Activated CD4-positive, alpha-beta T cell treated with anti-CD3 and anti-CD28 coated beads, Interleukin-2, amount 10 ng/mL, durations not matched to agents 24 days and 14 days (primary cell): Measurements from ENCODE around the gene PGC. TPM values are rescaled to one million over a fixed set of nuclear protein-coding genes. Genes with fewer than 3 reads are reported as not detected.

Experiments
- DNase-seq: peaks from one replicate; pipeline ENCODE4 v3.0.0; 2022
- H3K27ac Mint-ChIP-seq: one replicate; pipeline ENCODE4 v1.8.0; 2022; ENCODE audit warnings: mild to moderate bottlenecking, mixed read lengths
- H3K27me3 Mint-ChIP-seq: one replicate; pipeline ENCODE4 v1.8.0; 2022; ENCODE audit warnings: mixed read lengths
- H3K36me3 Mint-ChIP-seq: one replicate; pipeline ENCODE4 v1.8.0; 2022; ENCODE audit warnings: low read depth, mild to moderate bottlenecking, mixed read lengths
- H3K4me1 Mint-ChIP-seq: one replicate; pipeline ENCODE4 v1.8.0; 2021; ENCODE audit warnings: mixed read lengths
- H3K4me3 Mint-ChIP-seq: one replicate; pipeline ENCODE4 v1.8.0; 2022; ENCODE audit warnings: mild to moderate bottlenecking, moderate library complexity, mixed read lengths
- H3K9me3 Mint-ChIP-seq: one replicate; pipeline ENCODE4 v1.8.0; 2021; ENCODE audit warnings: mixed read lengths
- intact Hi-C: fragments of 100-400 bp; cut with micrococcal nuclease; formaldehyde crosslinking; loops from one replicate; pipeline ENCODE4 v1.15.1; 2023
- total RNA-seq: library from RNA; stranded (reverse); gene quantifications from 2 replicates; pipeline ENCODE4 v1.2.3, GENCODE V29; 2022

Gene PGC
- total RNA-seq, 1 donor from 2014 or later = not detected

GRCh38 chr6:41704656-41705310 is 42.4 kb downstream of the PGC start:
- intact Hi-C loops = no loop called here
- H3K27ac Mint-ChIP-seq = peak overlapping the region; percentile 51
- peaks cover 29% of the 10 kb centered on the region for H3K4me1 Mint-ChIP-seq
- no peak for DNase-seq
- H3K9me3 Mint-ChIP-seq = no peaks in the 10 kb centered on the region
- no peak overlapping the region for H3K4me3 Mint-ChIP-seq
- H3K36me3 Mint-ChIP-seq = peaks cover 7% of the 10 kb centered on the region
- no peaks in the 10 kb centered on the region for H3K27me3 Mint-ChIP-seq

- peaks cover 7% of the 10 kb centered on the region for H3K36me3 Mint-ChIP-seq
- intact Hi-C loops = no loop called here
- no peaks in the 10 kb centered on the region for H3K9me3 Mint-ChIP-seq
- no peak overlapping the region for H3K27ac Mint-ChIP-seq
- peaks cover 29% of the 10 kb centered on the region for H3K4me1 Mint-ChIP-seq
- DNase-seq = no peak
- no peak overlapping the region for H3K4me3 Mint-ChIP-seq
- H3K27me3 Mint-ChIP-seq = no peaks in the 10 kb centered on the region
These were observed 43.2 kb downstream of the PGC start for GRCh38 chr6:41704028-41704427.

GRCh38 chr6:41702771-41703494 is 44.3 kb downstream of the PGC start:
- Mint-ChIP-seq H3K9me3 (no peaks in the 10 kb centered on the region), H3K27me3 (no peaks in the 10 kb centered on the region), H3K36me3 (peaks cover 3% of the 10 kb centered on the region), H3K4me3 (no peak overlapping the region), H3K4me1 (peaks cover 20% of the 10 kb centered on the region), H3K27ac (no peak overlapping the region)
- intact Hi-C loops = no loop called here
- no peak for DNase-seq

- intact Hi-C loops = no loop called here
- Mint-ChIP-seq H3K4me3 (no peak overlapping the region), H3K9me3 (no peaks in the 10 kb centered on the region), H3K27ac (no peak overlapping the region), H3K27me3 (no peaks in the 10 kb centered on the region), H3K4me1 (peaks cover 14% of the 10 kb centered on the region), H3K36me3 (no peaks in the 10 kb centered on the region)
- DNase-seq = no peak
These were observed 45.0 kb downstream of the PGC start for GRCh38 chr6:41702089-41702745.

- H3K27me3 Mint-ChIP-seq = no peaks in the 10 kb centered on the region
- no peaks in the 10 kb centered on the region for H3K4me1 Mint-ChIP-seq
- no peaks in the 10 kb centered on the region for H3K9me3 Mint-ChIP-seq
- no peak for DNase-seq
- H3K27ac Mint-ChIP-seq = no peak overlapping the region
- intact Hi-C loops = no loop called here
- no peak overlapping the region for H3K4me3 Mint-ChIP-seq
- no peaks in the 10 kb centered on the region for H3K36me3 Mint-ChIP-seq
These were observed 46.5 kb downstream of the PGC start for GRCh38 chr6:41700463-41701347.

- Mint-ChIP-seq H3K27ac (no peak overlapping the region), H3K9me3 (no peaks in the 10 kb centered on the region), H3K4me1 (no peaks in the 10 kb centered on the region), H3K4me3 (no peak overlapping the region), H3K36me3 (no peaks in the 10 kb centered on the region), H3K27me3 (no peaks in the 10 kb centered on the region)
- DNase-seq = no peak
- intact Hi-C loops = no loop called here
These were observed 48.1 kb downstream of the PGC start for GRCh38 chr6:41699063-41699462.

- H3K27ac Mint-ChIP-seq = no peak overlapping the region
- intact Hi-C loops = no loop called here
- no peaks in the 10 kb centered on the region for H3K27me3 Mint-ChIP-seq
- no peak overlapping the region for H3K4me3 Mint-ChIP-seq
- no peaks in the 10 kb centered on the region for H3K9me3 Mint-ChIP-seq
- H3K36me3 Mint-ChIP-seq = no peaks in the 10 kb centered on the region
- H3K4me1 Mint-ChIP-seq = no peaks in the 10 kb centered on the region
- no peak for DNase-seq
These were observed 49.1 kb downstream of the PGC start for GRCh38 chr6:41697861-41698781.

GRCh38 chr6:41696788-41697187 is 50.4 kb downstream of the PGC start:
- H3K36me3 Mint-ChIP-seq = no peaks in the 10 kb centered on the region
- no peak overlapping the region for H3K27ac Mint-ChIP-seq
- no peaks in the 10 kb centered on the region for H3K9me3 Mint-ChIP-seq
- intact Hi-C loops = no loop called here
- no peaks in the 10 kb centered on the region for H3K27me3 Mint-ChIP-seq
- no peaks in the 10 kb centered on the region for H3K4me1 Mint-ChIP-seq
- DNase-seq = no peak
- H3K4me3 Mint-ChIP-seq = no peak overlapping the region

- Mint-ChIP-seq H3K4me3 (no peak overlapping the region), H3K9me3 (no peaks in the 10 kb centered on the region), H3K4me1 (no peaks in the 10 kb centered on the region), H3K27ac (no peak overlapping the region), H3K36me3 (no peaks in the 10 kb centered on the region), H3K27me3 (no peaks in the 10 kb centered on the region)
- intact Hi-C loops = no loop called here
- no peak for DNase-seq
These were observed 51.4 kb downstream of the PGC start for GRCh38 chr6:41695825-41696224.

- DNase-seq = no peak
- Mint-ChIP-seq H3K36me3 (peaks cover 3% of the 10 kb centered on the region), H3K27me3 (no peaks in the 10 kb centered on the region), H3K4me3 (no peak overlapping the region), H3K9me3 (no peaks in the 10 kb centered on the region), H3K4me1 (no peaks in the 10 kb centered on the region), H3K27ac (no peak overlapping the region)
- intact Hi-C loops = no loop called here
These were observed 52.2 kb downstream of the PGC start for GRCh38 chr6:41694815-41695526.

GRCh38 chr6:41693281-41694240 is 53.6 kb downstream of the PGC start:
- Mint-ChIP-seq H3K4me3 (no peak overlapping the region), H3K27ac (no peak overlapping the region), H3K27me3 (no peaks in the 10 kb centered on the region), H3K36me3 (peaks cover 3% of the 10 kb centered on the region), H3K9me3 (no peaks in the 10 kb centered on the region), H3K4me1 (no peaks in the 10 kb centered on the region)
- no peak for DNase-seq
- intact Hi-C loops = no loop called here

GRCh38 chr6:41692730-41693129 is 54.5 kb downstream of the PGC start:
- Mint-ChIP-seq H3K4me1 (no peaks in the 10 kb centered on the region), H3K36me3 (peaks cover 3% of the 10 kb centered on the region), H3K27ac (no peak overlapping the region), H3K4me3 (no peak overlapping the region), H3K9me3 (no peaks in the 10 kb centered on the region), H3K27me3 (no peaks in the 10 kb centered on the region)
- intact Hi-C loops = no loop called here
- DNase-seq = no peak
